ENCODE data around the gene SERPINC1.
"Not testable (repeated sequence)": the region's sequence is repeated elsewhere in the genome, so short reads cannot be mapped to it uniquely, and the experiment has no call there.

Gene SERPINC1

DNA sequence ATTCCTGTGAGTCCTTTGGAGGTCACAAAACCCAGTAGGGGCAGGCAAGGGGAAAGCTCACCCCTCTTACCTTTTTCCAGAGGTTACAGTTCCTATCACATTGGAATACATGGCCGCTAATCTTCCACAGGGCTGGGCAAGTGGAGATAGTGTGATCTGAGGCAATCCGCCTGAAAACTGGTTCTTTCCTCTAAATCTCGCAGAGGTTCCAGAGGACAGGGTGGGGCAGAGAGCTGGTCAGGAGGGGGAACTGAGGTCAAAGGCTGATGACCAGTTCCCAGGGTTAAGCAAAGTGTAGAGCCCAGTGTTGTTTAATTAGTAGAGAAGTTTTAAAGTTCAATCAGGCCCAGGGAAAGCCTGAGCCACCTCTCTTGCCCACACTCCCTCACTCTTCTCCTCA is at the start of gene SERPINC1:
SERPINC1 (minus strand) TSS at position 179 of the 400 bp plus-strand sequence; CDS start at position 111, 68 bp downstream.
- no peak for DNase-seq

DNA sequence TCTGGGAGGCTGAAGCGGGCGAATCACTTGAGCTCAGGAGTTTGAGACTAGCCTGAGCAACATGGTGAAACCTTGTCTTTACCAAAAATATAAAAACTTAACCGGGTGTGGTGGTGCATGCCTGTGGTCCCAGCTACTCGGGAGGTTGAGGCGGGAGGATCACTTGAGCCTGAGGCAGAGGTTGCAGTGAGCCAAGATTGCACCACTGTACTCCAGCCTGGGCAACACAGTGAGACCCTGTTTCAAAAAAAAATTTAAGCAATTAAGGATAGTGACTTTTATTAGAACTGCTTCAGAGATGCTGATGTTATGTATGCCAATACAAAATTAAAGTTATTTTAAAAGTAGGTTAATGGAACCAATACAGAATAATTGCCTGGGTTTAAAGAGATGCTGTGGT is 48.8 kb upstream of the SERPINC1 start:
- DNase-seq = not testable (repeated sequence)

DNA sequence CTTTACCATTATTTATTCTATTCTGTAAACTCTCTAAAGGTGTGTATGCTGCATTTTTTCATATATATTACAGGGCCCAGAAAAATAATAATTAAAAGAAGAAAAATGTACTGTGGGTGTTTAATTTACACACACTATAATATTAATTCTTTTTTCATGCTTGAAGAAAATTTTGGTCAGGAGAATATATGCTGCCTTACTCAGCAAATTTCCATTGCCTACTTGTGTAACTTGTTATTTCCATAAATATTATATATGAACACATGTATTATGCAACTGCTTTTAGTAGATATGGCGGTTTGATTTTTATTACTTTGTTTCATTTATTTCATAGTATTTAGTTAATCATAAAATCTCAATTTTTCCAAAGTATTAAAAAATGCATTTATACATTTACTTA is 46.4 kb upstream of the SERPINC1 start:
- no peak for DNase-seq

GRCh38 chr1:173960625-173961024 is 43.5 kb upstream of the SERPINC1 start:
- DNase-seq = no peak

DNA sequence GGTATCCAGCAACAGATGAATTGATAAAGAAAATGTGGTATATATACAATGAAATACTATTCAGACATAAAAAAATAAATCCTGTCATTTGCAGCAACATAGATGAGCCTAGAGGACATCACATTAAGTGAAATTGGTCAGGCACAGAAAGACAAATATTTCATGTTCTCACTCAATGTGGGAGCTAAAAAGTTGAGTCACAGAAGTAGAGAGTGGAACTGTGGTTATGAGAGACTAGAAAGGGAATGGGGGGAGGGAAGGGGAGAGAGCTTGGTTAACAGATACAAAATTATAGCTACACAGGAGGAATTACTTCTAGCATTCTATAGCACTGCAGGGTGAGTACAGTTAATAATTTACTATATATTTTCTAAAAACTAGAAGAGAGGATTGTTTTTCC is 37.1 kb upstream of the SERPINC1 start:
- no peak for DNase-seq

- no peak for DNase-seq
Measured at GRCh38 chr1:173948594-173948993, 31.5 kb upstream of the SERPINC1 start.

- DNase-seq = no peak
Measured at GRCh38 chr1:173946380-173946921, 29.3 kb upstream of the SERPINC1 start.

- no peak for DNase-seq
Measured at GRCh38 chr1:173937062-173937461, 19.9 kb upstream of the SERPINC1 start.

- no peak for DNase-seq
Measured at GRCh38 chr1:173934440-173934839, 17.3 kb upstream of the SERPINC1 start.

DNA sequence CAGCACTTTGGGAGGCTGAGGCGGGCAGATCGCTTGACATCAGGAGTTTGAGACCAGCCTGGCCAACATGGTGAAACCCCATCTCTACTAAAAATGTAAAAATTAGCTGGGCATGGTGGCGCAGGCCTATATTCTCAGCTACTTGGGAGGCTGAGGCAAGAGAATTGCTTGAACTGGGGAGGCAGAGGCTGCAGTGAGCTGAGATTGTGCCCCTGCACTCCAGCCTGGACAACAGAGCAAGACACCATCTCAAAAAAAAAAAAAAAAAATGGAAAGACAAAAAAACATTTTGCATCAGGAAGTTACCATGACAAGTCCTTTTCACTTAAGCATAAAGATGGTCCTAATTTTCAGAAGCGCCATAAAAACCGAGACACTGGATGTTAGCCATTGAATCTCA is 13.4 kb upstream of the SERPINC1 start:
- not testable (repeated sequence) for DNase-seq

GRCh38 chr1:173925306-173926242 is 8.4 kb upstream of the SERPINC1 start:
- DNase-seq = no peak

DNA sequence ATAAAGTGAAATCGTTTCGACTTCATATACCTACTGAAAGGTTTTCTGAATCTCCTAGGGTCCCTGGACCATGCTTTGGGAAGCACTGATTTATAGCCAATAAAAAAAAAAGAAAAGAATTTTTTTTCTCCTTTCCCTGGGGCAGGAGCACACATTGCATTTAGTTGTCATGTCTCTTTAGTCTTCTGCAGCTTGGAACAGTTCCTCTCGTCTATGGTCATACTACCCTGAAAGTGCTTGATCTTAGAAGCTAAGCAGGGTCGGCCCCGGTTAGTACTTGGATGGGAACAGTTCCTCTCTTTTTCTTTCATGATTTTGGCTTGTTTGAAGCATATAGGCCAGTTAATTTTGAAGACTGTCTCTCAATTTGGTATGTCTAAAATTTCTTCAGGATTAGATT is 3.7 kb upstream of the SERPINC1 start:
- no peak for DNase-seq

- no peak for DNase-seq
Measured at GRCh38 chr1:173917635-173918493, 737 bp upstream of the SERPINC1 start.

DNA sequence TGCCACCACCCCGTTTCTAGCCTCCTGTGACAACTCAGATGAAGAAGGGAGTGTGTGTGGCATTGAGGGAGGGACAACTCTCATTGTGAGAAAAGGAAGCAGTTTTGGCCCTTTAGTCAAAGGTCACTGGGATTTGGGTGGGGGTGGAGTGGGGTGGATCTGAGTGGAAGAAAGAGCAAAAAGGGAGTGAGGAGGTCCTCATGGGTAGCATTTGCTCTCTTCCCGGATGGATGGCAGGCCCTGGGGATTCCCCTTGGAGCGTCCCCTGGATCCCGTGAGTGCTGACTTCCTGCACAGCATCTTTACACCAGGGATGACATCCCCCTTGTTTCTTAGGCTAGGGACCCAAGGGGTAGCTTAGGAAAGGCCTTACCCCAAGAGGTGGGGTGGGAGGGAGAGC is 460 bp downstream of the SERPINC1 start:
- DNase-seq = no peak

DNA sequence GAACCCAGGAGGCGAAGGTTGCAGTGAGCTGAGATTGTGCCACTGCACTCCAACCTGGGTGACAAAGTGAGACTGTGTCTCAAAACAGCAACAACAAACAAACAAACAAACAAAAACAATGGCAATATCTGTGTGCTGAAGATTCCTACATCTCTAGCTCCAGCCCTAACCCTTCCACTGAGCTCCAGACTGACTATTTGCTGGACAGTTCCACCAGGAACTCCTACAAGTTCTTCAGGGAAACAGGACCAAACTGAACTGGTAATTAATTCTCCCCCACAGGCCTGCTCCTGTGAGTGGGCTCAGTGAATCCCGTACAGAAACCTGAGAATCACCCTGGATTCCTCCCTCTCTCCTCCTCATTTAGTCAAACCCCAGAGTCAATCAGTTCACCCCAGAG is 1.5 kb downstream of the SERPINC1 start:
- no peak for DNase-seq

GRCh38 chr1:173914366-173914871 is 2.7 kb downstream of the SERPINC1 start:
- no peak for DNase-seq

DNA sequence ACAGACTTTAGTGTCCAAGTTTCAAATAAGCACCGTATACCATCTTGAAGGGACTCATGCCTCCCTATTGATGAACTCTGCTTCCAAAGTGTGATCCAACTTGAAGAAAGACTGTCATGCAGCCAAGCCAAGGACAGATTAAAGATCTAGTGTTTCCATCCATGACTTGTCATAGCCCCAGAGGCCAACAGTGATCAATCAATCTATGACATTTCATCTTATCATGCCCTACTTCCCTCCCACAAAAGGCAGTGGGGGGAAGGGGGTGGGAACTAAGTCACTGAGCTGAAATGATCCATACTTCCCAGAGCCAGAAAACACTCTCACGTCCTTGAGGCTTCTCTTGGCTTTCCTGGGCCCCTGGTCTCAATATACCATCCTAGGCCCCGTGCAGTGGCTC is 4.0 kb downstream of the SERPINC1 start:
- no peak for DNase-seq

DNA sequence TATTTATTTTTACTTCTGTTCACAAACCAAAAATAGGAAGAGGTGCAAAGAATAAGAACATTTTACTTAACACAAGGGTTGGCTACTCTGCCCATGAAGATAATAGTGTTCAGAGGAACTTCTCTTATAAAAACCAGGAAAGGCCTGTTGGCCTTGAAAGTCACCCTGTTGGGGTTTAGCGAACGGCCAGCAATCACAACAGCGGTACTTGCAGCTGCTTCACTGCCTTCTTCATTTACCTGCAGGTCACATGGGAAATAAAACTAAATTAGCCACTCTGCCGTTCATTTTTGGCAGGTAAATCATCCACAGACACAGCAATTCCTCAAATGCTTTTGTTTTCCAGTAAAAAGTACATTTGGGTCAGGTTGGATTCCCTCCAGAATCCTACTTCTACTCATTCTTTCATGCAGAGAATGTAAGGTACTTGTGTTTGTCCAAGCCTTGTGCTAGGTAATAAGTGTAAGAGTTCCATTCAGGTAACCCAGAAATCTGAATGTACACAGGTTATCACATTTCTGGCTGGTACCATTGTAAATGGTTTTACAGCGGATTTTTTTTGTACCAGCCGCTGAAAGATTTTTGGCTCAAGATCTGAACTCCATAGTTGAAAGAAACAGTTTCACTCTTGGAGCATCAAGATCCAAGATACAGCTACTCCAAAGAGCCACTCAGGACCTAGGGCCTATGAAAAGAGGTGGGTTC is 13.1 kb downstream of the SERPINC1 start:
- DNase-seq = no peak

- DNase-seq = no peak
Measured at GRCh38 chr1:173900992-173901391, 16.1 kb downstream of the SERPINC1 start.

DNA sequence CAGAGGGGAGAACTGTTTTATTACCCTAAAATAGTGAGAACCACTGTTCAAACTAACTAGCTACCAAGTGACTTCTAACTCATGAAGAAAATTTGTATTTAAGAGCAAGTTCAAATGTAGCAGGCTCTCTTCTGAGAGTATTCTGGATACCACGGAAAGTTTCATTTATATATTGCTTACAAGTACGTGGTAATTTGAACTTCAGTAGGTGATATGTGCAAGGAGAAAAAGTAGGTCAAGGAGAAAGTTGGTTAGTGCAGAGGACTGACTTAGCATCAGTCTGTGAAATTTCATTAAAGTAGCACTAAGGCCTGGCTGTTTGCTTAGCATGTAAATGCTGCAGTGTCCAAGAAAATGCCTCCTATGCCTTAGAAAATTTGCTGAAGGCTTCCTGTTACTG is 16.7 kb downstream of the SERPINC1 start:
- DNase-seq = no peak

DNA sequence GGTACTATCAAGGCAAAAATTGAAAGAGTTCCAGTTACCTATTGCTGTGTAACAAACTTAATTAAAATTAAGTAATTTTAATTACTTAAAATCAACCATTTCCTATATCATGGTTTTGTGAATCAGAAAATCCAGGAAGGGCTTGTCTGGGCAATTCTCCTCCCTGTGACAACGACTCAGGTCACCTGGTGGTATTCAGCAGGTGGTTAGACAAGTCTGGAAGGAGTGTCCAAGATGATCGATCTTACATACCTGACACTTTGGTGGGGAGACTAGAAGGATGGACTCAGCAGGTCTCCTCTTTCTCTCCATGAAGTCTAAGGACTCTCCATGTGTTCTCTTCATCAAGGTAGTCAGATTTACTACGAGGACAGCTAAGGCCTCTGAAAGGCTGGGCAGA is 22.9 kb downstream of the SERPINC1 start:
- no peak for DNase-seq

DNA sequence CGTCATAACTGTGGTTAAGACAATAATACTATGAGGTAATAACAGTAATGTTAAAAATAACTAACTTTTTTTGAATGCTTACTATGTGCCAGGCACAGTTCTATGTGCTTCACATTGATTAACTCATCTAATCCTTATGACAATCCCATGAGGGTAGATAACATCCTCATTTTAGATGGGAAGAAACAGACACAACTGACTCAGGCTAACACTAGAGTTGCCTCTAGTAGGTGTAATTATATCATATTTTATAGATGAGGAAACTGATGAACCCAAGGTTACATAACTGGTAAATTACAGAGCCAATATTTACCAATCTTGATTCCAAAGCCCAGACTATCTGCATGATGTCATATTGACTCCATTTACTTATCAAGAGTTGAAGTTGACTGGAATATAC is 23.5 kb downstream of the SERPINC1 start:
- no peak for DNase-seq

- no peak for DNase-seq
Measured at GRCh38 chr1:173889885-173890284, 27.2 kb downstream of the SERPINC1 start.
